Liver (tissue), 9 donors: ENCODE data around the gene HLTF. TPM values are rescaled to one million over a fixed set of nuclear protein-coding genes. Genes with fewer than 3 reads are reported as not detected.

Experiments
- DNase-seq: peaks from one replicate; pipeline ENCODE4 v3.0.0-alpha.2; 2017; ENCODE audit warnings: low spot score
- H3K27ac ChIP-seq, 2 donors: one replicate each; pipeline ENCODE4 v1.7.0; 2013; ENCODE audit warnings: inconsistent platforms in 2 of 2, low read length in 2 of 2, control low read depth in 1 of 2, low read depth in 1 of 2, mild to moderate bottlenecking in 1 of 2
- H3K27me3 ChIP-seq, 4 donors: one replicate each; pipeline versions ENCODE4 v1.6.1 to v1.7.0; 2013; ENCODE audit warnings: low read length in 3 of 4, inconsistent platforms in 1 of 4, mild to moderate bottlenecking in 1 of 4, moderate library complexity in 1 of 4; ENCODE audit not compliant: control insufficient read depth in 4 of 4, insufficient read depth in 4 of 4
- H3K36me3 ChIP-seq, 4 donors: one replicate each; pipeline versions ENCODE4 v1.6.1 to v1.7.0; 2013; ENCODE audit warnings: low read length in 3 of 4, mild to moderate bottlenecking in 3 of 4, low read depth in 1 of 4, moderate library complexity in 1 of 4; ENCODE audit not compliant: control insufficient read depth in 4 of 4, insufficient read depth in 3 of 4
- H3K4me1 ChIP-seq, 4 donors: one replicate each; pipeline versions ENCODE4 v1.6.1 to v1.7.0; 2013; ENCODE audit warnings: low read length in 3 of 4, mild to moderate bottlenecking in 3 of 4, moderate library complexity in 1 of 4; ENCODE audit not compliant: control insufficient read depth in 4 of 4, insufficient read depth in 4 of 4
- H3K4me3 ChIP-seq, 3 donors: one replicate each; pipeline versions ENCODE4 v1.6.1 to v1.7.0; 2013; ENCODE audit warnings: low read length in 3 of 3, control low read depth in 1 of 3, low read depth in 1 of 3, mild to moderate bottlenecking in 1 of 3
- H3K9ac ChIP-seq, 2 donors: one replicate each; pipeline ENCODE4 v1.7.0; 2013; ENCODE audit warnings: low read length in 2 of 2, mild to moderate bottlenecking in 2 of 2, moderate library complexity in 2 of 2, control low read depth in 1 of 2, low read depth in 1 of 2
- H3K9me3 ChIP-seq, 4 donors: one replicate each; pipeline versions ENCODE4 v1.6.1 to v1.7.0; 2013; ENCODE audit warnings: low read length in 3 of 4; ENCODE audit not compliant: control insufficient read depth in 4 of 4
- ATF3 ChIP-seq: IDR thresholded peaks from 2 replicates; pipeline ENCODE4 v1.6.1; 2016; ENCODE audit warnings: antibody characterized with exemption
- EGR1 ChIP-seq, 2 donors: IDR thresholded peaks; 2 replicates each; pipeline ENCODE4 v1.6.1; 2016 to 2018; ENCODE audit warnings: antibody characterized with exemption in 2 of 2, low read depth in 2 of 2
- FOXA1 ChIP-seq: IDR thresholded peaks from 2 replicates; pipeline ENCODE4 v1.6.1; 2016; ENCODE audit warnings: antibody characterized with exemption
- FOXA2 ChIP-seq: IDR thresholded peaks from 2 replicates; pipeline ENCODE4 v1.6.1; 2016; ENCODE audit warnings: antibody characterized with exemption
- GABPA ChIP-seq, 2 donors: IDR thresholded peaks in 1 of 2; conservative IDR thresholded peaks in 1 of 2; 2 replicates each; pipeline ENCODE4 v1.6.1; 2016; ENCODE audit warnings: antibody characterized with exemption in 2 of 2, mild to moderate bottlenecking in 1 of 2, moderate library complexity in 1 of 2
- HNF4A ChIP-seq, 2 donors: conservative IDR thresholded peaks; 2 replicates each; pipeline ENCODE4 v1.6.1; 2016; ENCODE audit warnings: antibody characterized with exemption in 2 of 2, mild to moderate bottlenecking in 2 of 2
- HNF4G ChIP-seq: IDR thresholded peaks from 2 replicates; pipeline ENCODE4 v1.6.1; 2016; ENCODE audit warnings: antibody characterized with exemption
- JUND ChIP-seq, 2 donors: IDR thresholded peaks; 2 replicates each; pipeline ENCODE4 v1.6.1; 2016; ENCODE audit warnings: antibody characterized with exemption in 2 of 2
- MAX ChIP-seq: IDR thresholded peaks from 2 replicates; pipeline ENCODE4 v1.6.1; 2016; ENCODE audit warnings: antibody characterized with exemption
- NR2F2 ChIP-seq: IDR thresholded peaks from 2 replicates; pipeline ENCODE4 v1.6.1; 2016; ENCODE audit warnings: antibody characterized with exemption
- RAD21 ChIP-seq, 2 donors: IDR thresholded peaks; 2 replicates each; pipeline ENCODE4 v1.6.1; 2016; ENCODE audit warnings: antibody characterized with exemption in 2 of 2, mild to moderate bottlenecking in 2 of 2
- REST ChIP-seq: IDR thresholded peaks from 2 replicates; pipeline ENCODE4 v1.6.1; 2016; ENCODE audit warnings: antibody characterized with exemption, mild to moderate bottlenecking
- RXRA ChIP-seq, 2 donors: IDR thresholded peaks; 2 replicates each; pipeline ENCODE4 v1.6.1; 2017 to 2018; ENCODE audit warnings: antibody characterized with exemption in 2 of 2, mild to moderate bottlenecking in 1 of 2
- SP1 ChIP-seq: IDR thresholded peaks from 2 replicates; pipeline ENCODE4 v1.6.1; 2018; ENCODE audit warnings: antibody characterized with exemption, mild to moderate bottlenecking
- TAF1 ChIP-seq: conservative IDR thresholded peaks from 2 replicates; pipeline ENCODE4 v1.6.1; 2016; ENCODE audit warnings: antibody characterized with exemption, mild to moderate bottlenecking
- ZBTB33 ChIP-seq: IDR thresholded peaks from 2 replicates; pipeline ENCODE4 v1.6.1; 2016; ENCODE audit warnings: antibody characterized with exemption
- WGBS: extraction: QIAGEN DNeasy Blood & Tissue Kit; methylation state at CpG from one replicate; pipeline ENCODE4 v1.1.7; 2013; 5-methylcytosine and 5-hydroxymethylcytosine counted together
- polyA plus RNA-seq, 2 donors: library from polyadenylated mRNA; stranded (reverse) in 1 of 2; unstranded in 1 of 2; fragments of 200-250 nt in 1 of 2; fragments of >200 nt in 1 of 2; fragmentation: Nextera tagmentation in 1 of 2; extraction: Ambion mirVana in 1 of 2; gene quantifications; one replicate each; pipeline versions ENCODE4 v1.2.1 to v1.2.3, GENCODE V29; 2013 to 2015
- total RNA-seq, 2 donors: library from RNA; depleted of rRNA; stranded (reverse); fragments of >200 nt; gene quantifications; one replicate each; pipeline ENCODE4 v1.2.3, GENCODE V29; 2014
- donor health status: healthy.
- donor health status: healthy.
- donor health status: healthy.
- donor health status: healthy.
- donor health status: healthy.

The HLTF gene
- total and polyA plus RNA-seq, 4 donors, result 4.1 to 31.7 (median 17.0) TPM

GRCh38 chr3:149119466-149119865 is 33.1 kb upstream of the HLTF start:
- H3K27ac ChIP-seq, result no peak overlapping the region
- H3K27me3 ChIP-seq, result no peaks in the 10 kb centered on the region
- WGBS, result 85% methylated on average over 1 of the region's 1 CpG
- no peaks in the 10 kb centered on the region for H3K9me3 ChIP-seq
- peaks cover 0 to 12% (median 0%) of the 10 kb centered on the region in 4 donors for H3K4me1 ChIP-seq
- no peak for DNase-seq
- H3K36me3 ChIP-seq, result no peaks in the 10 kb centered on the region
- H3K4me3 ChIP-seq, result no peak overlapping the region
- TF ChIP-seq RAD21 (IDR thresholded peaks at IDR 0.05), result no peak
- TF ChIP-seq ATF3, result no peak
- no peak for TF ChIP-seq RXRA (IDR thresholded peaks at IDR 0.05)
- no peak for TF ChIP-seq ZBTB33
- TF ChIP-seq HNF4A (conservative IDR thresholded peaks at IDR 0.05), result no peak
- no peak for TF ChIP-seq GABPA (IDR thresholded peaks at IDR 0.05 in 1 of 2, conservative IDR thresholded peaks at IDR 0.05 in 1 of 2)
- no peak for TF ChIP-seq HNF4G
- no peak for TF ChIP-seq EGR1 (IDR thresholded peaks at IDR 0.05; ENCODE audit: low read depth in 2 of 2)
- TF ChIP-seq NR2F2, result no peak
- TF ChIP-seq MAX, result no peak
- no peak for TF ChIP-seq JUND (IDR thresholded peaks at IDR 0.05)
- no peak for TF ChIP-seq REST
- no peak for TF ChIP-seq TAF1
- no peak for TF ChIP-seq FOXA1
- TF ChIP-seq SP1, result no peak
- H3K9ac ChIP-seq, result no peak overlapping the region

DNA sequence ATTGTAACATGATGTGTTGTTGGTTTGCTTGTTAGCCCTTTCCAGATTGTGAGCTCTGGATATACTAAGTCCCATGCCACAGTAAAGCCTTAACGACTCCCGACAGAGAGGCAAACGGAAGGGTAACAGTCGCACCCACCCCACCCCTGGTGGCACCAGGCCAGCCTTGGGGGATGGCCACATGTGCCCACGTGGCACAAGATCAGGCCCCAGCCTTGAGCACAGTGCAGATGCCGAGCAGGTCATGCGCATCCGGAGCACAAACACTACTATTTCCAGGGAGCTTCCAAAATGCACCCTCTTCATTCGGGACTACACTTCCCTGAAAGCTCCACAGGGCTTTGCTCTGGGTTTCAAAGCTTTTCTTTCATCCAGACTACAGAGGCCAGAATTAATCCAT is 32.4 kb upstream of the HLTF start:
- WGBS, result 84% methylated on average over 9 of the region's 9 CpGs
- TF ChIP-seq NR2F2 (no peak), TAF1 (no peak), JUND (IDR thresholded peaks at IDR 0.05) (no peak), FOXA2 (no peak), REST (no peak), HNF4G (no peak)
- Histone ChIP-seq H3K4me3 (no peak overlapping the region), H3K27me3 (no peaks in the 10 kb centered on the region), H3K36me3 (no peaks in the 10 kb centered on the region), H3K9ac (no peak overlapping the region), H3K4me1 (peaks cover 0 to 11% (median 0%) of the 10 kb centered on the region in 4 donors), H3K9me3 (no peaks in the 10 kb centered on the region), H3K27ac (no peak overlapping the region)
- no peak for DNase-seq
